HG03439 (cell line): Measurements from ENCODE around the gene MUC5B.

Source experiments
- ATAC-seq: cut with Tn5 transposase; IDR thresholded peaks from one replicate; pipeline ENCODE4 v1.9.1; 2021; ENCODE audit warnings: mild to moderate bottlenecking, moderate library complexity; ENCODE audit not compliant: unreplicated experiment

The MUC5B gene

GRCh38 chr11:1296287-1296686 is 73.4 kb downstream of the MUC5B start:
- no peak for ATAC-seq

DNA sequence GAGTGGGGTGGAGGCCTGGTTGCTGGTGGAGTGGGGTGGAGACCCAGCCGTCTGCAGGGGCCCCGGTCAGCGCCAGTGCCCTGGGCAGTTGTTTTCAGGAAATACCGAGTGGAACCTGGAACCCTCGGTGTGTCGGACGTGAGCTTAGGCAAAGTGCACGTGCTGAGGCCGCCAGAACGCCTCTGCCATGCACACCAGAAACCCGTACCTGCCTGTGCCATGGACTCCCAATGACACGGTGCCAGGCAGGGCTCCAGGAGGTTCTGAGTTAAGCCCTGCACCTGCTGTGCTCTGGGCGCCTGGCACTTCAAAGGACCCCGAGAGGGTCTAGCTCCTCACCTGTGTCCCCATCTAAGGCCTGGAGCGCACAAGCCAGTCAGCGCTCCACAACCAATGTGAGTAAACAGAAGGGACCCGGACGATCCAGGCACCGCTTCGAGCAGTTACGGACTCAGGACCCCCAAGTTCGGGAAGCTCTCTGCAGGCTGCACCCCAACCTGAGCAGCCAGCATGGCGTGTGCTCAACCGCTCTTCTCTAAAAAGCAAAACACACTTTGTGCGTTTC is 74.2 kb downstream of the MUC5B start:
- no peak for ATAC-seq

GRCh38 chr11:1297576-1298473 is 75.0 kb downstream of the MUC5B start:
- no peak for ATAC-seq

GRCh38 chr11:1298695-1299492 is 76.0 kb downstream of the MUC5B start:
- no peak for ATAC-seq

GRCh38 chr11:1299621-1300020 is 76.8 kb downstream of the MUC5B start:
- no peak for ATAC-seq

DNA sequence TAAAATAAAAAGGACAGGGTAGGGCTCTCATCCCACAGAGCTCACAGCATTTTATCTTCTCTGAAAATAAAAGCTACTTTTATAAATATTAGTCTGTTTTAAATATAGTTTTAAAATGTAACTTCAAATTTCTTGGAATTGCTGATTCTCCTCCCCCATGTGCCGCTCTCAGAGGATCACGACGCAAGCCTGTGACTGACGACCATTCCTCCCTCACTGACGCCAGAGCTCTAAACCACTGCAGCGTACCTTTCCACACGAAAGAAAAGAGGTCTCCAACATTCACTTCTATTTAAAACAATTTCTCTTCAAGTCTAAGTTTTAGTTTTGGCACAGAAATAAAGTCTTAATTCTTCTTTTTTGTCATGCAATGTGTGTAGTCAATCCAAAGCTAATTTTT is 77.3 kb downstream of the MUC5B start:
- no peak for ATAC-seq

GRCh38 chr11:1300569-1301187 is 77.8 kb downstream of the MUC5B start:
- ATAC-seq: no peak

DNA sequence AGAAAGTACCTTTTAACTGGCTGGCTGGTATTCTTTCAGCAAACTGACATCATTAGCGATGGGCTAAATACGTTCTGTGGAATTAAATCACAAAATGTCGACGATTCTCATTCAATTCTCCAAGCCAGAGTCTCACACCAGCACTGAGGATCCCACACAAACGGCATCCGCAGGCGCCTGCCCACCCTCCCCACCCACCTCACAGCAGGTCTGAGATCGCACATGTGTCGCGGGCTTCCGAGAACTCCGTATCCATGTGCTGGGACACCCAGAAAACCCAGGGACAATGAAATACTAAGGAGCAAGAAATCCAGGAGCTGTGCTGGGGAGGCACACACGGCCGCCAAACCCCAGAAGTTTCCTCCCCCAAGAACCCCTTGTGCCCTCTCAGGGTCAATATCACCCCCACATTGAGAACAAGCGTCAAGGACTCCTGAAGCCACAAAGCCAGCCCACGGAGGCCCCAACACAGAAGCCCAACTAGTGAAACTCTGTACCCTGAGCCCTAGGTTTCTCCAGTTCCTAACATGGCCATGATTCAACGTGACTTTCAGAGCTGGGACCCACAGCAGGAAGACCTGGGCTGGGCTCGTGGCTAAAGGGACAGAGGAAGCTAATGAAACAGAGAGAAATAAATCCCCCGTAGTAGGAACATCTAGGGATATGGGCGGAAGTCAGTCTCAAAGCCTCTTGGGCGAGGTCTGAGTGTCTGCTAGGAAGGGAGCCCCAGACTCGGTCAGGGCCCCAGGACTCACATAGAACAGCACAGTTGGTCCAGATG is 78.5 kb downstream of the MUC5B start:
- no peak for ATAC-seq

- ATAC-seq: no peak
These were observed 79.2 kb downstream of the MUC5B start for GRCh38 chr11:1302041-1302460.

DNA sequence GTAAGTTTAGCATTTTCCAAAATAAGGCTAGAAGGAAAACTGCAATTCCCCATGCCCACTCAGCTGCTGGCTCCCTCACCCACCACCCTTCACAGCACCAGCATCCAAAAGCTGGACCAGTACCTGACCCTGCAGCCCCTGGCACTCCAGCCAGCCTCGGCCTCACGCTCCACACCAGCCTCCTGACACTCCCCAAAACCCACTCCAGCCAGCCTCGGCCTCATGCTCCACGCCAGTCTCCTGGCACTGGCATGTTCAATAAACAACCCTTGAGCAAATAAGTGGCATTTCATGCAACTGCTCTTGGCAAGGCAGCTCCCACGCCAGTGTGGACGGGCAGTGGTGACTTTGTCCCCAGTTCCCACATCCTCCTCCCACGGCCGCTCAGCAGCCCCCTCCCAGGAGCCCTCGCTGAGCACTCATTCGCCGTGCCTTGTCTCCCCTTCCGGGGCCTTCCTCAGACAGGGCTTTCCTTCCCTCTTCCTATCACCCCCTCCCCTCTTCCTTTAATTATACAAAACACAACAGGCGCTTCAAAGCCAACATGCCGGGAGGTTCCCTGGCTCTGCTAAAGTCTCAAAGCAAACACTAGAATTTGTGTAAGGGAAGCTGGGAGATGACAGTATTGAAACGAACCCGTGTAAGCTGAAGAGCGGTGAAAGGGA is 79.7 kb downstream of the MUC5B start:
- no peak for ATAC-seq

GRCh38 chr11:1303126-1303821 is 80.4 kb downstream of the MUC5B start:
- no peak for ATAC-seq

DNA sequence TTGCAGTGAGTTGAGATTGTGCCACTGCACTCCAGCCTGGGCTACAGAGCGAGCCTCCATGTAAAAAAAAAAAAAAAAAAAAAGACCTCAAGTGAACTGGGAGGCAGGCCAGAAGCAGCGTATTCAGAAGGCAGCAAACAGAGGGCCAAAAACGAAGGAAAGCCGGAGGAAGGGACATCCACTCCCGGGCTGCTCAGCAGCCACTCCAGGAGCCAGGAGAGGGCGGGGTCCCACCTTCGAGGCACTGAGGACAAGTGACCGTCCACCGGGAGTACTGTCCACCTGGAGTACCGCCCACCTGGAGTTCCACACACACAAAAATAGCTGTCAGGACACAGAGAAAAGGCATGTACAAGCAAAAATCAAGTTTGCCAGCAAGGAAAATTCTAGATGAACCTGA is 81.1 kb downstream of the MUC5B start:
- no peak for ATAC-seq

- ATAC-seq: no peak
These were observed 81.5 kb downstream of the MUC5B start for GRCh38 chr11:1304380-1304779.

DNA sequence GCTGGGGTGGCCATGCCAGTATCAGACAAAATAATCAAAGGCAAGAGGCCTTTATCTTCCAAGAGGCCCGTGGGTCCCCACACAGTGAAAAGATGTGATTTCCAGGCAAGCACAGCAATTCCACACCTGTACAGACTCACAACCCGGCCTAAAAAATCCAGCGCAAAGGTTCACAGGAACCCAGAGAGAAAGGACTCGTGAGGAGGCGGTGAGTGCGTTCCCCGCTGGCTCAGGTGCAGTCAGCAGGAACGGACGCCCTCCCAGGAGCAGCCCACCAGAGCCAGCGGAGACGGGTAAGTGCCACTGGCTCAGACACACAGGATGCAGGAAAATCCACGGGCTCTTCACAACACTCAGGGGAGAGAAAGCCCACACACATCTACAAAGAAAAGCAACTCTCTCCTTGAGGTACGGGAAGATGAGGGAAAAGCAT is 82.2 kb downstream of the MUC5B start:
- ATAC-seq: no peak

GRCh38 chr11:1305501-1306056 is 82.7 kb downstream of the MUC5B start:
- no peak for ATAC-seq

DNA sequence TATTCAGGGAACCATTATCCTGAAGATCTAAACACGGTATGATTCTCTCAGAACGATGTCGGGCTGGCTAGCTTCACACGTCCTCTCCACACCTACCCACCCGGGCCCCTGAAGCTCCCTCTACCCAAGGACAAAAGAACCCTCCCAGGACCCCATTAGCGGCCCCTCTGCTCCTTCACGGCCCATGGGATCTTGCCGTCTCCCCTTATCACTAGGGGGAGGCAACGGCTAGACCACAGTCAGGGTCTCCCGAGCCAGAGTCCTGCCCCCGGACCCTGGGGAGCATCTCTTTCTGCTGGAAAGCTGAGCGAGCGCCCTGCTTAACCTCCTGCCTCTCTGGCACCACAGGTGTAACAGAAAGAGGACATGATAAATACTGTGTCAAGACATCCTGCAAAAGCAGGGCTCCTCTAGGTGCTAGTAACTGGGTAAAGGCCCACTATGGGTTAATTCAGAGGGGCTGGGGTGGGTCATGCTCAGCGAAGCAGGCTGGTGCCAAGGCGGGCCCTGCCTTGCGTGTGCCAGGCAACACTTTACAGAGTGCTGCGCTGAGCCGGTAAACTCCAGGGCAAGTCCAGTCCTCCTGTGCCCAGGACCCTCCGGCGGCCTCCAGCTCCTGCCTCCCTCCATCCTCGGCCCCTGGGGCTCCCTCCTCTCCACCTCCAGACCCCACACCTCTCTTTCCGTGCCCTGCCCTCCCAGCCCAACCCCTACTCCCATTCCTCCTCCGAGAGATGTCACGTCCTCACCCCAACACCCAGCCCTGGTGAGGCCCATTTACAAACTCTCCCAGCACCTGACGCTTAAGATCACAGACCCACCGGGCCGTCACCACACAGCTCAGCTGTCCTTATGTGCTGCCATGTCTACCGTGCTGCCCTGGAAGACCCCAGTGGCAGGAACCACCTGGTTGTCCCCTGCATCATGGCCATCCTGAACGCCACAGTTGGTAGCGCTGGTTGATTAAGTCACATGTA is 83.6 kb downstream of the MUC5B start:
- ATAC-seq: no peak

DNA sequence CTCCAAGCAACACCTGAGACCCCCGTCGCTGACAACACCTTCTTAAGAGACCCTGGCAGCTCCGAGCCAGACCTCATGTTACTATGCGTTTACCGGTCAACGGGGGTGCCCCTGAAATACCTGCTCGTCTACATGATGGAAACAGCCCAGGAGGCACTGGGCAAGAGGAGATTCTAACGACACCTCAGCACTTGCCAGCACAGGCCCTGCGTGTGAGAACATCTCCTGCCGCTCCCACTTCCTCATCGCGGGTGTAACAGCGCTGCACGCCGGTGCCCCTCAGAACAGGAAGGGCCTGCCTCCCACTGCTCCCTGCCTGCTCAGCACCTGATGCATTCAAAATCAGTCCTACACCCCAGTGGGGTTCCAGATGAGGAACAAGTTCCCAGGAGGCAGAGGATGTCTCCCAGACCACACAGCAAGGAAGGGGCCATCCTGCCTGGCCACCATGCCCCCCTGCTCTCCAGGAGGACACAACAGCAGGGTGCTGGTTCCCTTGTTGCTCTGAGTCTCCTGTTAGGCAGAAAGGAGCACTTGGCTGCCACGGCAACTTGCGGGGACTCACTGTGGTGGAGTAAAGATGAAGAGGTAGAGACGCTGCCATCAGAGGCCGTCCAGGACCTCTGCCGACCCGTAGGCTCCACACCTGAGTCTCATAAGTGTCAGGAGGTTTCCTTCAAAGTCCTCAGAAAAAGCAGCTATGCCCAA is 84.5 kb downstream of the MUC5B start:
- no peak for ATAC-seq
